Aorta (tissue), 5 donors: ENCODE results near the gene PHRF1. TPM values are rescaled to one million over a fixed set of nuclear protein-coding genes. Genes with fewer than 3 reads are reported as not detected.

Experiments used
- ATAC-seq: fragments of 200-7000 bp; cut with Tn5 transposase; one replicate; pipeline ENCODE4 v1.9.1; 2022; ENCODE audit warnings: moderate library complexity; ENCODE audit not compliant: low FRiP score
- DNase-seq, 2 donors: peaks; one replicate each; pipeline ENCODE4 v3.0.0-alpha.2; 2020
- H3K27ac ChIP-seq, 2 donors: one replicate each; pipeline ENCODE4 v1.5.1; 2013; ENCODE audit warnings: low read length in 2 of 2, mild to moderate bottlenecking in 2 of 2, moderate library complexity in 2 of 2, control low read depth in 1 of 2, inconsistent platforms in 1 of 2, low read depth in 1 of 2
- H3K27me3 ChIP-seq, 2 donors: one replicate each; pipeline ENCODE4 v1.6.1; 2013; ENCODE audit warnings: control low read depth in 1 of 2, low read length in 1 of 2, mild to moderate bottlenecking in 1 of 2, moderate library complexity in 1 of 2; ENCODE audit not compliant: insufficient read depth in 2 of 2, control insufficient read depth in 1 of 2
- H3K36me3 ChIP-seq, 2 donors: one replicate each; pipeline ENCODE4 v1.6.1; 2013; ENCODE audit warnings: control low read depth in 1 of 2, low read length in 1 of 2, mild to moderate bottlenecking in 1 of 2; ENCODE audit not compliant: insufficient read depth in 2 of 2, control insufficient read depth in 1 of 2
- H3K4me1 ChIP-seq, 2 donors: one replicate each; pipeline ENCODE4 v1.6.1; 2013; ENCODE audit warnings: low read length in 2 of 2, control low read depth in 1 of 2, mild to moderate bottlenecking in 1 of 2, moderate library complexity in 1 of 2; ENCODE audit not compliant: insufficient read depth in 2 of 2, control insufficient read depth in 1 of 2
- H3K4me3 ChIP-seq, 2 donors: one replicate each; pipeline ENCODE4 v1.5.1; 2013; ENCODE audit warnings: low read length in 2 of 2, control low read depth in 1 of 2, mild to moderate bottlenecking in 1 of 2
- H3K9me3 ChIP-seq: one replicate; pipeline ENCODE4 v1.6.1; 2013; ENCODE audit warnings: mild to moderate bottlenecking, low read length; ENCODE audit not compliant: control insufficient read depth
- WGBS, 2 donors: extraction: QIAGEN DNeasy Blood & Tissue Kit; methylation state at CpG; one replicate each; pipeline ENCODE4 v1.1.7; 2013; 5-methylcytosine and 5-hydroxymethylcytosine counted together
- intact Hi-C, 2 donors: fragments of 100-400 bp; cut with DNase I; formaldehyde crosslinking; loops; one replicate each; pipeline versions ENCODE4 v1.14.2 to v1.15.0; 2022
- long read RNA-seq, 2 donors: library from polyadenylated mRNA; unstranded; transcript quantifications; one replicate each; pipeline ENCODE4 v2.0.0, GENCODE V29; 2020 to 2021
- polyA plus RNA-seq, 2 donors: library from polyadenylated mRNA; stranded (reverse); fragments of 200-250 nt; gene quantifications; one replicate each; pipeline ENCODE4 v1.2.3, GENCODE V29; 2013
- total RNA-seq, 2 donors: library from RNA; stranded (reverse); fragmentation: NEBNext Ultra II Directional; extraction: Animal tissue kit (Norgen Biotek cat#: 25700); gene quantifications; one replicate each; pipeline ENCODE4 v1.2.1, GENCODE V29; 2021
- donor health status: healthy with polysubstance abuse.
- donor health status: Bipolar disorder and iron deficiency.
- donor health status: DM: no; HTN: no; CAD: no.
- donor health status: DM: no; HTN: no; CAD: no.
- donor health status: DM: yes; HTN: yes; CAD: no.

Gene PHRF1, protein sequence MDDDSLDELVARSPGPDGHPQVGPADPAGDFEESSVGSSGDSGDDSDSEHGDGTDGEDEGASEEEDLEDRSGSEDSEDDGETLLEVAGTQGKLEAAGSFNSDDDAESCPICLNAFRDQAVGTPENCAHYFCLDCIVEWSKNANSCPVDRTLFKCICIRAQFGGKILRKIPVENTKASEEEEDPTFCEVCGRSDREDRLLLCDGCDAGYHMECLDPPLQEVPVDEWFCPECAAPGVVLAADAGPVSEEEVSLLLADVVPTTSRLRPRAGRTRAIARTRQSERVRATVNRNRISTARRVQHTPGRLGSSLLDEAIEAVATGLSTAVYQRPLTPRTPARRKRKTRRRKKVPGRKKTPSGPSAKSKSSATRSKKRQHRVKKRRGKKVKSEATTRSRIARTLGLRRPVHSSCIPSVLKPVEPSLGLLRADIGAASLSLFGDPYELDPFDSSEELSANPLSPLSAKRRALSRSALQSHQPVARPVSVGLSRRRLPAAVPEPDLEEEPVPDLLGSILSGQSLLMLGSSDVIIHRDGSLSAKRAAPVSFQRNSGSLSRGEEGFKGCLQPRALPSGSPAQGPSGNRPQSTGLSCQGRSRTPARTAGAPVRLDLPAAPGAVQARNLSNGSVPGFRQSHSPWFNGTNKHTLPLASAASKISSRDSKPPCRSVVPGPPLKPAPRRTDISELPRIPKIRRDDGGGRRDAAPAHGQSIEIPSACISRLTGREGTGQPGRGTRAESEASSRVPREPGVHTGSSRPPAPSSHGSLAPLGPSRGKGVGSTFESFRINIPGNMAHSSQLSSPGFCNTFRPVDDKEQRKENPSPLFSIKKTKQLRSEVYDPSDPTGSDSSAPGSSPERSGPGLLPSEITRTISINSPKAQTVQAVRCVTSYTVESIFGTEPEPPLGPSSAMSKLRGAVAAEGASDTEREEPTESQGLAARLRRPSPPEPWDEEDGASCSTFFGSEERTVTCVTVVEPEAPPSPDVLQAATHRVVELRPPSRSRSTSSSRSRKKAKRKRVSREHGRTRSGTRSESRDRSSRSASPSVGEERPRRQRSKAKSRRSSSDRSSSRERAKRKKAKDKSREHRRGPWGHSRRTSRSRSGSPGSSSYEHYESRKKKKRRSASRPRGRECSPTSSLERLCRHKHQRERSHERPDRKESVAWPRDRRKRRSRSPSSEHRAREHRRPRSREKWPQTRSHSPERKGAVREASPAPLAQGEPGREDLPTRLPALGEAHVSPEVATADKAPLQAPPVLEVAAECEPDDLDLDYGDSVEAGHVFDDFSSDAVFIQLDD (N-terminal part only)
- total RNA-seq (10 to 100 TPM; 26.6 to 32.4 TPM), polyA plus RNA-seq (10 to 100 TPM in 1 of 2 donors, 1 to 10 TPM in 1; 7.6 to 18.1 TPM)
- long read RNA-seq, donor 1, partial matches to known transcripts: 26 of 27 reads
- long read RNA-seq, donor 1, other reads (novel, unspliced or antisense): 1 of 27 reads
- long read RNA-seq, donor 2, full-length matches to known transcripts: 2 of 27 reads
- long read RNA-seq, donor 2, partial matches to known transcripts: 21 of 27 reads
- long read RNA-seq, donor 2, other reads (novel, unspliced or antisense): 4 of 27 reads

- intact Hi-C loops: loop anchor here in 1 of 2 donors (5.0 kb wide), 1 partner anchor 36 kb away; no protein-coding TSS in a partner anchor
- Histone ChIP-seq H3K27me3 (no peaks in the 10 kb centered on the region), H3K9me3 (no peaks in the 10 kb centered on the region), H3K4me1 (no peaks in the 10 kb centered on the region), H3K4me3 (peak within 1 kb of the TSS; percentile 67 to 69), H3K27ac (peak within 1 kb of the TSS in 1 of 2 donors; percentile 49), H3K36me3 (no peaks in the 10 kb centered on the region)
- peak; percentile 97 to 98 for DNase-seq
- ATAC-seq: peak; percentile 97
- 0 to 1% methylated on average over 50 to 99 of the region's 99 CpGs for WGBS, 2 donors
Observed at GRCh38 chr11:575996-576768, at the start of gene PHRF1. PHRF1 (plus strand) TSS chr11:576470; CDS start chr11:581513, 5,043 bp downstream.

GRCh38 chr11:528166-528814 is 48.0 kb upstream of the PHRF1 start:
- DNase-seq (peak in 1 of 2 donors; percentile 69), ATAC-seq (peak; percentile 11)
- intact Hi-C loops: no loop called here
- Histone ChIP-seq H3K4me3 (no peak overlapping the region), H3K27ac (no peak overlapping the region), H3K36me3 (no peaks in the 10 kb centered on the region), H3K27me3 (no peaks in the 10 kb centered on the region), H3K9me3 (no peaks in the 10 kb centered on the region), H3K4me1 (no peaks in the 10 kb centered on the region)
- WGBS, 2 donors: 81 to 82% methylated on average over 30 of the region's 30 CpGs

DNA sequence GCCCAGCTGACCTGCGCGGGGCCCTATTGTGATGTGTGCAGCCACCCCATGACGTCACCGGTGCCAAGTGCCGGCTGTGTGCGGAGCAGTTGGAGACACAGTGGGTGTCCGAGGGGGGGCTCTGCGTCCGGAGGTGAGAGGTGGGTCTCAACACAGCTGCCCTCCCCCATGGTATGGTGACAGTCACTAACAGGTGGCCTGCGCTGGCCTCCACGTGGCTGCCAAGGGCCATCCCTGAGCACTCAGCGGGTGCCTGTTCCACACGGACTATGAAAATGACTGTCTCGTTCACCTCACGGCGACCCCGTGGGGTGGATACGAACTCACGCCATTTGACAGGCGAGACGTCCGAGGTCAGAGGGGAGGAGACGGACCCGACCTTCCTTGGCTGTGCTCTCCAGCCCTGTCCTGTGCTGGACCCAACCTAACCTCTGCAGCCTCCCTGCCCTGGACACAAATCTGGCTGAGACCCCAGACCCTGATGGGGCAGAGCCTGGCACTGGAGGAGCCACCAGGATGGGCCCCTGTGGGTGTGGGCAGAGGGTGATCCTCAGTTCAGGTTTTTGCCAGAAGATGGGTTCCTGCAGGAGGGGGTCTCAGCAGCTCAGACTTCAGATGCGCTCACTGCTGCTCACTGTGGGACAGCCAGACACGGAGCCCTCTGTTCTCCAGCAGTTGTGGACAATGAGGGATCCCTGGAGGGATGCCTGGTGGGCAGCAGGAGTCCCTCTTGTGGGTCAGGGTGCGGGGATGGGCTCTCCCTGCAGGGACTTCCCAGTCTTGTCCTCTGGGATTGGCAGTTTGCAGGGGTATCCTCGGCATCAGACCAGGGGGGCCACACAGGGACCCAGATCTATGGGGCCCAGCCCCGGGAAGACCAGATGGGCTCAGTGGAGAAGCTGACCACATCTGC is 47.2 kb upstream of the PHRF1 start:
- H3K36me3 ChIP-seq: no peaks in the 10 kb centered on the region
- no peaks in the 10 kb centered on the region for H3K27me3 ChIP-seq
- H3K9me3 ChIP-seq: no peaks in the 10 kb centered on the region
- H3K4me3 ChIP-seq: no peak overlapping the region
- no peak overlapping the region for H3K27ac ChIP-seq
- intact Hi-C loops: no loop called here
- ATAC-seq (peak; percentile 20), DNase-seq (peak in 1 of 2 donors; percentile 73)
- H3K4me1 ChIP-seq: no peaks in the 10 kb centered on the region
- WGBS, 2 donors: 67 to 71% methylated on average over 28 to 29 of the region's 29 CpGs

DNA sequence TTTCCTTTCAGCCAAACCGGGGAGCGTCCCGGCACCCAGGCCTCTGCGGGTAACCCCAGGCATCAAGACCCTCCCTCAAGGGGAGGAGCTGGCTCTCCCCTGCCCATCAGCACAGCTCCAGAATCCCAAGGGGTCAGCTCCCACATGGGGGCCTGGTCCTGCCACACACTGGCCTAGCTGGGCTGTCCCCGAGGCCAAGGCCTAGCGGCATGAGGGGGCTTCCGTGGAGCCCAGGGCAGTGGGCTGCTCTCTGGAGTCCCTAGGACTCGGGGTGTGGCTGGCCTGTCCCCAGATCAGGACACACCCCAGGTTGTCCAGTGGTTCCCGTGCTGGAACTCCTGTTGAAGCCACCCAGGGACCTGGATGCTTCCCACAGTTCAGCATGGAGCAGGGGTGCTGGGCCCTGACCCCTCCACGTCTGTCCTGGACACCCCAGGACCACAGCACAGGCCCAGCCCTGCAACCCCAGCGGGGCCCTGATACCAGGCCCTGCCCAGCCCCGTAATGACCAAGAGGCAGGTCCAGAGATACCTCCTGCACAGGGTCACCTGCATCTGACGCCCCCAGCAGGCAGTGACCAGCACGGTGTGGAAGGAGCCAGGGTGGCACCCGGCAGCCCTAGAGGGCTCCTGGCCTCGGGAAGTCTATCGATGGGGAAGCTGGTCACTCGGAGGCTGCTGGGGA is 46.4 kb upstream of the PHRF1 start:
- intact Hi-C loops: no loop called here

GRCh38 chr11:530960-531831 is 45.1 kb upstream of the PHRF1 start:
- H3K27ac ChIP-seq: no peak overlapping the region
- H3K9me3 ChIP-seq: no peaks in the 10 kb centered on the region
- 86 to 88% methylated on average over 25 to 28 of the region's 28 CpGs for WGBS, 2 donors
- ATAC-seq (no peak), DNase-seq (peak in 1 of 2 donors; percentile 72)
- H3K4me1 ChIP-seq: no peaks in the 10 kb centered on the region
- no peak overlapping the region for H3K4me3 ChIP-seq
- intact Hi-C loops: no loop called here
- no peaks in the 10 kb centered on the region for H3K27me3 ChIP-seq
- no peaks in the 10 kb centered on the region for H3K36me3 ChIP-seq

More for the DNA sequence above, 46.4 kb upstream of the PHRF1 start:
- Histone ChIP-seq H3K4me1 (no peaks in the 10 kb centered on the region), H3K36me3 (no peaks in the 10 kb centered on the region), H3K27me3 (no peaks in the 10 kb centered on the region), H3K4me3 (no peak overlapping the region), H3K9me3 (no peaks in the 10 kb centered on the region), H3K27ac (no peak overlapping the region)
- peak in 1 of 2 donors; percentile 66 for DNase-seq
- WGBS, 2 donors: 70 to 72% methylated on average over 18 of the region's 18 CpGs
- ATAC-seq: no peak

DNA sequence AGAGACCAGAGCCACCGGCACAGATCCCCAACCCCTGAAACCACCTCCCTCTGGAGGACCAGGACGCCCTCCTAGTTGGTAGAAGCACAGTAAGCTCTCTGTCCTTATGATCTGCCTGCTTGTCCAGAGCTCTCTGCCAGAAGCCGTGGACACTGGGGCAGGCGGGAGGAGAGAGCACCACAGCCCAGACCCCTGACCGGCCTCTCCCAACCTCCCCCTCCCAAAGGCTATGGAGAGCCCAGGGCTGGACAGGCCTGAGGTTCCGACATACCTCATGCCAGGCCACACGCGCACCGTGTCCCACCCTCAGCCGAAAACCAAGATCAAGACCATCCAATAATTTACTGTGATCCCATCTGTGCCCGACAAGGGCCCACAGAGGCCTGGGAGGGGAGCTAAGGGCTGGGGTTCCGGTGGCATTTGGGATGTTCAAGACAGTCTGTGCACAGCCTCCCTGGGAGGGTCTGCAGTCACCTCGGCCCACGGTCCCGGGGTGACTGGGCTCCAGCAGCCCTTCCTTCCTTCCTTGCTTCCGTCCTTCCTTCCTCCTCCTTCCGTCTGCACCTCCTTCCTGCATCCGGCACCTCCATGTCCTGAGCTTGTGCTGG is 44.2 kb upstream of the PHRF1 start:
- Histone ChIP-seq H3K27ac (no peak overlapping the region), H3K4me1 (no peaks in the 10 kb centered on the region), H3K9me3 (no peaks in the 10 kb centered on the region), H3K27me3 (no peaks in the 10 kb centered on the region), H3K4me3 (no peak overlapping the region), H3K36me3 (no peaks in the 10 kb centered on the region)
- intact Hi-C loops: no loop called here
- 87 to 91% methylated on average over 18 of the region's 18 CpGs for WGBS, 2 donors
- DNase-seq (peak in 1 of 2 donors; percentile 63), ATAC-seq (no peak)
